NOMO-1 (cell line): Measurements from ENCODE around the gene EVI5.

Experiments used
- DNase-seq, 2 experiments: peaks; one replicate each; lab custom pipeline; 2025; ENCODE audit not compliant: unreplicated experiment in 2 of 2; lab: John Stamatoyannopoulos, UW

Gene EVI5

GRCh38 chr1:92784639-92785500, at the start of gene EVI5:
Gene EVI5 (minus strand): TSS chr1:92785108. CDS start chr1:92736546, 48,562 bp downstream.
- peak; percentile 97 to 98 for DNase-seq

GRCh38 chr1:92834617-92835016, 49.7 kb upstream of the EVI5 start:
- DNase-seq = no peak

DNA sequence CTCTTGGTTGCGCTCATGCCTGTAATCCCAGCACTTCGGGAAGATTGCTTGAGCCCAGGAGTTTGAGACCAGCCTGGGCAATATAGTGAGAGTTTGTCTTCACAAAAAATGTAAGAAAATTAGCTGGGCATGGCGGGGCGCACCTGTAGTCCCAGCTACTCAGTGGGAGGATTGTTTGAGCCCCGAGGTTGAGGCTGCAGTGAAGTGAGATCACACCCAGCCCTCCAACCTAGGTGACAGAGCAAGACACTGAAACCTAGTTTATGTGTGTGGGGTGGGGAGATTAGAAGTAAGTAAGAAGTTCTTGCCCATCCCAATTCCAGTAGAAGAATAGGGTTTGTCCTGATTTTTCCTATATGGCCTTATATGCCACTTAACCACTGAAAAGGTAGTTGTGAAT, 48.9 kb upstream of the EVI5 start:
- DNase-seq = no peak

GRCh38 chr1:92832537-92833114, 47.7 kb upstream of the EVI5 start:
- DNase-seq = no peak

- peak; percentile 97 to 98 for DNase-seq
Measured at GRCh38 chr1:92831762-92832536, 47.0 kb upstream of the EVI5 start, which contains the start of gene RPL5. Gene RPL5 (plus strand): TSS chr1:92832040. CDS start chr1:92832115, 75 bp downstream.

DNA sequence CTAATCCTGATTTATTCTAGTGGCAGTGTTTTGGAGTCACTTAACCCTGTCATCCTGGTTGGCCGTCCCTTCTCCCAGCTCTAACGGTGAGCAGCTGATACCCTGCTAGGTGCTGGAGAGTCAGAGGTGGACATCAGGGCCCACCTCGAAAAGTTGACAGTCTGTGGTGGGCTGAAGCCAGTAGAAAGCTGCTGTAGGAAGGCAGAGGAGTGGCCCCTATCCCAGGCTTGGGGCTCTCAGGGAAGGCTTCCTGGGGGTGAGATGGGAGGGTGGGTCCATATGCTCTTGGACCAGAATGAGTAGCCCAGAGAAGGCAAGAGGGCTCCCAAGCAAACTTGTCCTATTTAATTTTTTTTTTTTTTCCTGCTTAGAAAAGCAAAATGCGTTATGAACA, 46.5 kb upstream of the EVI5 start:
- no peak for DNase-seq

GRCh38 chr1:92826792-92827191, 41.9 kb upstream of the EVI5 start:
- no peak for DNase-seq

GRCh38 chr1:92822879-92823278, 38.0 kb upstream of the EVI5 start:
- no peak for DNase-seq

- no peak for DNase-seq
Measured at GRCh38 chr1:92820551-92820950, 35.6 kb upstream of the EVI5 start.

DNA sequence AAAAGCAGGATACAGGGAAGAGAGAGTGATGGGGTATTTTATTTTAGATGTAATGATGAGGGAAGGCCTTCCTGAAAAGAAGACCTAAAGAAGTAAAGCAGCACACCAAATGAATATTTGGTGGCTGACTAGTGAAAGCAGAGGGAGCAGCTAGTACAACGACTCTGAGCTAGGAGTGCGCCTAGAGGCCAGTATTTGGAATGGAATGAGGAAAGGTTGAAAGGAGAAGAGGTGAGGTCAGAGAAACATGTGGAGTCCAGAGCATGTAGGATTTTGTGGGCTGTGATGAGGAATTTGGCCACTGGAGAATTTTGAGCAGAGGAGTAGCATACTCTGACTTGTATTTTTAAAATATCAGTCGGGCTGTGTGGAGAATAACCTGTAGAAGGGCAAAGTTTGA, 35.1 kb upstream of the EVI5 start:
- no peak for DNase-seq

GRCh38 chr1:92817986-92818764, 33.3 kb upstream of the EVI5 start:
- DNase-seq = peak; percentile 29 to 53

DNA sequence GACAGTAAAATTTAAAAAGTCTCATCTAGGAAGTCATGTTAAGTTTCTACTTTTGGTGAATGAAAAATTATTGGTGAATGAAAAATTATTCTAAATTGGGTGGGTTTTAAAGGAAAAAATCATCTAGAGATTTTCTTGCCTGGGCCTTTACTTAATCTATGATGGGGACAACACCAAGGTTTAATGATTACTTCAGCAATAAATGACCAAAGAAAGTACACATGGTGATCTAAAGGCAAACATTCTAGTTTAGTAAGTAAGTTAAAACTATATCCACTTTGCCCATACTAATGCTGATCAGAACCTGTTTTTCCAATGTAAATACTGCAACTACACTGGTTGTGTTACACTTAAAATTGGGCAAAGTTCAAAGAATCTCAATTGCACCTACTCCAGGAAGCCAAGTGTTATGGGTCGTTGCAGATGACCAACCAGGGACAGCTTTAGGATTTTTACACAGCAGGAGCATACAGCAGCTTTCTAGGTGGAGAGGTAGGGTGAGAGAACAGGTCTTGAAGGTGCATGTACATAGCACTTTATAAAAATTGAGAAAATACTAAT, 32.3 kb upstream of the EVI5 start:
- DNase-seq = no peak

DNA sequence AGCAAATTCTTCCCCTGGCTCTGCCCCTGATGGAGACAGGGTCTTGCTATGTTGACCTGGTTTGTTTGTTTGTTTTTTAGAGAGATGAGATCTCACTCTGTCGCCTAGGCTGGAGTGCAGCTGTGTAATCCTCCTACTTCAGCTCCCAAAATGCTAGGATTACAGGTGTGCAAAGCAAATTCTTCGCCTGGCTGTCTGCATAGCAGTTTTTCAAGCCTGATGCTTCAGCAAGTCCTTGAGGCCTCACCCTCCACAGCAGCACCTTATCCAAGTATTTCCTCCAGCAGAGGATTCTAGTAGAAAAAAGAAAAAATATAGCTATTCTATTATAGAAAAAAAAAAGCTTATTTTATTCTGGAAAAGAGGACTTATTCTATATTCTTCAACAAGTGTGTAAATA, 31.8 kb upstream of the EVI5 start:
- no peak for DNase-seq

GRCh38 chr1:92808381-92808780, 23.5 kb upstream of the EVI5 start:
- no peak for DNase-seq

- DNase-seq = no peak
Measured at GRCh38 chr1:92805216-92805615, 20.3 kb upstream of the EVI5 start.

- DNase-seq = peak in 1 of 2 experiments; percentile 39
Measured at GRCh38 chr1:92804721-92805201, 19.9 kb upstream of the EVI5 start.

DNA sequence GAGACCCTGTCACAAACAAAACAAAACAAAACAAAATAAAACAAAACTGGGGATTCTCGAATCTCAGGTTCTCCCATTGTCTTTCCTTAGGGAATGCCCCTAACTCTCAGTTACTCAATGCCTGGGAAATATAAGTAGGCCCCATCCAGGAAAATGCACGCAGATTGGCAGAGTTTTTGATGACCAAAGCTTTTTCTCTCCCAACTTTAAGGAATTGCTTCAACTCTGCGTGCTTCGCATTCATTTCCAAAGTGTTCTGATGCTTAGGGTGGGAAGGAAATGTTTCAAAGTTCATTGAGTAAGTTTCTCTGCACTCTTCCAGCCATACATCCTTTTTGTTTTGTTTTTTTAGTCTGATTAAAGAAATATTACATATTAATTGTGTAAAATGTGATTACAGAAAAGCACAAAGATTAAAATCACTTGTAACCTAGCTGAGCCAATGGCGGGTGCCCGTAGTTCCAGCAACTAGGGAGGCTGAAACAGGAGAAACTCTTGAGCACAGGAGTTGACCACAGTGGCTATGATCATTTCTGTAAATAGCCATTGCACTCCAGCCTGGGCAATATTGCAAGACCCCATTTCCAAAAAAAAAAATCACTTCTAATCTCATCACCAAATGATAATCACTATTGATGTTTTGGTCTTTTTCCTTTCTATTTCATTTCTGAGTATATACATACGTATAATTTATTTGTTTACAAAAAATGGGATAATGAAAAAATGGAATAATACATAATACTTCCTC, 18.4 kb upstream of the EVI5 start:
- no peak for DNase-seq

DNA sequence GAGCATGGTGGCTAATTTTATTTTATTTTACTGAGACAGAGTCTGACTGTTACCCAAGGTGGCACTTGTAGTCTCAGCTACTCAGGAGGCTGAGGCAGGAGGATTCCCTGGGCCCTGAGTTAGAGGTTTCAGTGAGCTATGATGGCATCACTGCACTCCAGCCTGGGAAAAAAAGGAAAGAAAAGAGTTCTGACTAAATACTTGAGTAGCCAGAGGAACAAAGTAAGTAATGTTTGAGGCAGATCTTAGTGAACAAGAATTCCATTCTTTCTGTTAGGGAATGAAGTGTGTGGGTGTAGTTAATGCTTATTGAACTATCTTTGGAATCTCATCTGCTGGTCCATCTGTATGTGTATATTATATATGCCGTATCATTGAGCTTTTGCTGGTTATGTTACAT, 13.1 kb upstream of the EVI5 start:
- DNase-seq = no peak

GRCh38 chr1:92797297-92797696, 12.4 kb upstream of the EVI5 start:
- DNase-seq = no peak

DNA sequence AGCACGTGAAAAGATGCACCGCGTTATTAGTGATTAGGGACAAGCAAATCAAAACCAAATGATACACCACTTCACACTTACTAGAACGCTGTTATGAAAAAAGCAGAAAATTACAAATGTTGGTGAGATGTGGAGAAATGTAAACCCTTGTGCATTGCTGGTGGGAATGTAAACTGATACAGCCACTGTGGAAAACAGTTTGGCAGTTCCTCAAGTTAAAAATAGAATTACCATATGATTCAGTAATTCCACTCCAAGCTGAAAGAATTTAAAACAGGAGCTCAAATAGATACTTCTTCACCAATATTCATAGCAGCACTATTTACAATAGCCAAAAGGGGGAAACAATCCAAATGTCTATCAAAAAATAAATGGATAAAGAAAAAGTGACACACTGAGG, 10.3 kb upstream of the EVI5 start:
- no peak for DNase-seq
